HepG2 (cell line): ENCODE measurements around the gene ING2.

ENCODE experiments used
- CTCF ChIP-seq: sonication (generic); formaldehyde crosslinking; IDR thresholded peaks from 2 replicates; pipeline ENCODE4 v1.5.0; 2020; ENCODE audit warnings: mild to moderate bottlenecking, missing genetic modification reagents, moderate library complexity
- POLR2A ChIP-seq, 2 experiments: IDR thresholded peaks; 2 replicates each; pipeline ENCODE4 v1.6.1; 2011; ENCODE audit warnings: low read depth in 2 of 2, low read length in 2 of 2, mild to moderate bottlenecking in 1 of 2, moderate library complexity in 1 of 2; ENCODE audit not compliant: insufficient read depth in 1 of 2
- POLR2AphosphoS5 ChIP-seq: IDR thresholded peaks from 2 replicates; pipeline ENCODE4 v1.6.1; 2012; ENCODE audit warnings: low read depth, low read length
- RAD21 ChIP-seq: fragments of 450-650 bp; formaldehyde crosslinking; IDR thresholded peaks from 2 replicates; pipeline ENCODE4 v1.5.0; 2020; ENCODE audit warnings: mild to moderate bottlenecking
- RBFOX2 ChIP-seq: fragments of 200-400 bp; formaldehyde crosslinking; IDR thresholded peaks from 2 replicates; pipeline ENCODE4 v1.6.1; 2017; ENCODE audit warnings: low read depth, mild to moderate bottlenecking, low read length
- REPIN1 ChIP-seq: sonication (generic); formaldehyde crosslinking; IDR thresholded peaks from 2 replicates; pipeline ENCODE4 v1.8.0; 2022; ENCODE audit warnings: missing genetic modification reagents, low read depth, mild to moderate bottlenecking, borderline replicate concordance
- RERE ChIP-seq: IDR thresholded peaks from 2 replicates; pipeline ENCODE4 v1.6.1; 2016; ENCODE audit warnings: low read depth, missing genetic modification reagents, missing compliant biosample characterization
- THRA ChIP-seq: sonication (generic); formaldehyde crosslinking; IDR thresholded peaks from 2 replicates; pipeline ENCODE4 v1.4.0; 2020; ENCODE audit warnings: missing genetic modification reagents, borderline replicate concordance
- ZBTB25 ChIP-seq: IDR thresholded peaks from 2 replicates; pipeline ENCODE4 v1.6.1; 2018; ENCODE audit warnings: missing genetic modification reagents
- ZNF614 ChIP-seq: IDR thresholded peaks from 2 replicates; pipeline ENCODE4 v1.6.1; 2018; ENCODE audit warnings: missing biosample characterization, missing genetic modification reagents, inconsistent platforms, borderline replicate concordance
- ZNF746 ChIP-seq: sonication (generic); formaldehyde crosslinking; IDR thresholded peaks from 2 replicates; pipeline ENCODE4 v1.8.0; 2022; ENCODE audit warnings: mild to moderate bottlenecking, missing genetic modification reagents

- TF ChIP-seq RERE (CRISPR knock-in tag): no peak
- no peak for TF ChIP-seq ZNF614 (CRISPR knock-in tag)
- 0 out of 2 replicates have a peak, but pooled peaks have one; percentile 24 for TF ChIP-seq THRA (CRISPR knock-in tag)
- TF ChIP-seq RAD21 (CRISPR knock-in tag): no peak
- no peak for TF ChIP-seq ZNF746 (CRISPR knock-in tag)
- TF ChIP-seq POLR2A (IDR thresholded peaks at IDR 0.05; ENCODE audit: insufficient read depth in 1 of 2, low read depth in 2 of 2, low read length in 2 of 2): peak; percentile 76 to 91
- peak; percentile 82 for TF ChIP-seq POLR2AphosphoS5
- no peak for TF ChIP-seq CTCF (CRISPR knock-in tag)
- TF ChIP-seq ZBTB25: no peak; the same call in 1 of the 2 replicates
- peak; percentile 76 for TF ChIP-seq RBFOX2
- peak; percentile 8; the same call in 1 of the 2 replicates for TF ChIP-seq REPIN1
Measured at GRCh38 chr4:183505611-183506388, 942 bp downstream of the ING2 start.
